ENCODE measurements around the gene CLBA1.

GRCh38 chr14:104976198-104977007, 9.2 kb upstream of the CLBA1 start:
- TF ChIP-seq POLR2AphosphoS5 (IDR thresholded peaks at IDR 0.05; ENCODE audit: borderline replicate concordance, low read depth, low read length) (no peak), EZH2 (IDR thresholded peaks at IDR 0.05) (no peak), FOXP2 (optimal IDR thresholded peaks at IDR 0.05; ENCODE audit: control extremely low read depth, extremely low read length, insufficient read depth) (no peak)

All from SK-N-MC (cell line).